Mesenchymal stem cell (in vitro differentiated cells and primary cell): ENCODE data around the gene C10orf105.

ENCODE experiments used
- DNase-seq: peaks from one replicate; pipeline ENCODE4 v3.0.0-alpha.2; 2013
- H2AFZ ChIP-seq: one replicate; pipeline ENCODE4 v1.6.1; 2013; ENCODE audit warnings: low read depth, mild to moderate bottlenecking, control low read depth, inconsistent platforms, low read length, moderate library complexity
- H2AK5ac ChIP-seq: 2 replicates; pipeline ENCODE4 v1.6.1; 2013; ENCODE audit warnings: low read length, moderate library complexity, mild to moderate bottlenecking, inconsistent platforms; ENCODE audit not compliant: severe bottlenecking
- H2BK120ac ChIP-seq: one replicate; pipeline ENCODE4 v1.6.1; 2013; ENCODE audit warnings: low read depth, mild to moderate bottlenecking, inconsistent platforms, low read length, moderate library complexity
- H2BK12ac ChIP-seq, 2 experiments: one replicate each; pipeline ENCODE4 v1.6.1; 2013; ENCODE audit warnings: inconsistent platforms in 2 of 2, low read length in 2 of 2, mild to moderate bottlenecking in 2 of 2, moderate library complexity in 2 of 2, control low read depth in 1 of 2
- H2BK15ac ChIP-seq: one replicate; pipeline ENCODE4 v1.6.1; 2013; ENCODE audit warnings: mild to moderate bottlenecking, low read depth, inconsistent platforms; ENCODE audit not compliant: poor library complexity, severe bottlenecking
- H2BK5ac ChIP-seq: 2 replicates; pipeline ENCODE4 v1.6.1; 2013; ENCODE audit warnings: low read depth, mild to moderate bottlenecking, low read length, control low read depth, inconsistent platforms; ENCODE audit not compliant: poor library complexity, severe bottlenecking
- H3K14ac ChIP-seq, 2 experiments: one replicate each; pipeline ENCODE4 v1.6.1; 2013; ENCODE audit warnings: inconsistent platforms in 2 of 2, low read length in 2 of 2, control low read depth in 1 of 2, mild to moderate bottlenecking in 1 of 2, moderate library complexity in 1 of 2
- H3K18ac ChIP-seq, 2 experiments: one replicate each; pipeline ENCODE4 v1.6.1; 2013; ENCODE audit warnings: inconsistent platforms in 2 of 2, low read length in 2 of 2, control low read depth in 1 of 2, low read depth in 1 of 2, mild to moderate bottlenecking in 1 of 2
- H3K23ac ChIP-seq, 2 experiments: one replicate each; pipeline ENCODE4 v1.6.1; 2013; ENCODE audit warnings: inconsistent platforms in 2 of 2, low read length in 2 of 2, mild to moderate bottlenecking in 2 of 2, moderate library complexity in 2 of 2, control low read depth in 1 of 2
- H3K27ac ChIP-seq: 2 replicates; pipeline ENCODE4 v1.5.1; 2013; ENCODE audit warnings: mild to moderate bottlenecking, moderate library complexity, low read length, control low read depth, inconsistent platforms; ENCODE audit not compliant: poor library complexity, severe bottlenecking
- H3K27me3 ChIP-seq, 2 experiments: 2 replicates each; pipeline versions ENCODE4 v1.6.1 to v1.7.0; 2013; ENCODE audit warnings: low read length in 2 of 2, mild to moderate bottlenecking in 2 of 2, moderate library complexity in 2 of 2, control low read depth in 1 of 2, inconsistent platforms in 1 of 2; ENCODE audit not compliant: control insufficient read depth in 1 of 2, insufficient read depth in 1 of 2
- H3K36me3 ChIP-seq, 2 experiments: 2 replicates each; pipeline versions ENCODE4 v1.6.1 to v1.7.0; 2013; ENCODE audit warnings: low read length in 2 of 2, control low read depth in 1 of 2, inconsistent platforms in 1 of 2, low read depth in 1 of 2, mild to moderate bottlenecking in 1 of 2; ENCODE audit not compliant: insufficient read depth in 2 of 2, control insufficient read depth in 1 of 2
- H3K4ac ChIP-seq, 2 experiments: one replicate each; pipeline ENCODE4 v1.6.1; 2013; ENCODE audit warnings: inconsistent platforms in 2 of 2, low read length in 2 of 2, mild to moderate bottlenecking in 2 of 2, moderate library complexity in 2 of 2, control low read depth in 1 of 2, low read depth in 1 of 2
- H3K4me1 ChIP-seq: 2 replicates; pipeline ENCODE4 v1.6.1; 2013; ENCODE audit warnings: low read depth, low read length, control low read depth; ENCODE audit not compliant: control insufficient read depth, insufficient read depth
- H3K4me2 ChIP-seq: 2 replicates; pipeline ENCODE4 v1.6.1; 2013; ENCODE audit warnings: low read length, mild to moderate bottlenecking, inconsistent platforms; ENCODE audit not compliant: poor library complexity, severe bottlenecking
- H3K4me3 ChIP-seq, 2 experiments: 2 replicates each; pipeline versions ENCODE4 v1.5.1 to v1.7.0; 2013; ENCODE audit warnings: low read length in 2 of 2, mild to moderate bottlenecking in 2 of 2, control low read depth in 1 of 2, low read depth in 1 of 2; ENCODE audit not compliant: insufficient read depth in 1 of 2
- H3K79me1 ChIP-seq: replicated peaks from 2 replicates; pipeline ENCODE4 v1.6.1; 2013; ENCODE audit warnings: mild to moderate bottlenecking, control low read depth, low read length, inconsistent platforms; ENCODE audit not compliant: poor library complexity, severe bottlenecking
- H3K9ac ChIP-seq: 2 replicates; pipeline ENCODE4 v1.7.0; 2013; ENCODE audit warnings: mild to moderate bottlenecking, low read length, moderate library complexity
- H3K9me3 ChIP-seq: 2 replicates; pipeline ENCODE4 v1.7.0; 2013; ENCODE audit warnings: mild to moderate bottlenecking, low read length; ENCODE audit not compliant: control insufficient read depth
- H4K8ac ChIP-seq: one replicate; pipeline ENCODE4 v1.6.1; 2013; ENCODE audit warnings: inconsistent platforms, mild to moderate bottlenecking, low read length, moderate library complexity
- H4K91ac ChIP-seq: one replicate; pipeline ENCODE4 v1.6.1; 2013; ENCODE audit warnings: mild to moderate bottlenecking, low read length, inconsistent platforms
- WGBS: methylation state at CpG from one replicate; pipeline ENCODE4 v1.1.7; 2013; ENCODE audit warnings: mixed read lengths; 5-methylcytosine and 5-hydroxymethylcytosine counted together

C10orf105 gene

DNA sequence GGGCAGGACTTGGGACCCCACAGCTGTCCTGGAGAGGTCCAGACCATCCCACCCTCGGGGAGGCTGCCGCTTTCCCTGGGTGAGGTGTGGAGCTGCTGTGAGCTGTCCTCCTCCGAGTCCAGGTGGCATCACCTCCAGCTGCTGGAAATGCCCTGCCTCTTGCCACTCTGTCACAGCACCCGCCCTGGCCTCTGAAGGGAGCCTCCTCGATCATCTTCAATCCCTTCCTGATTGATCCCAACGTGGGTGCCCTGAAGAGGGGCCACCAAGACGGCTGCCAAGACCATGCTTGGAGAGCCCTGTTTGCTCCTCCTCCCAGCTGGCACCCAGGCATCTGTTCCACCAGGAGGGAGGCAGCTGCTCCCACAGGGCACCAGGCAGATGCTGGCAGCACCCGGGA is 4.6 kb downstream of the C10orf105 start:
- 90% methylated on average over 8 of the region's 8 CpGs for WGBS
- Histone ChIP-seq H3K27ac (no peak overlapping the region), H3K4ac (no peak overlapping the region), H3K36me3 (no peaks in the 10 kb centered on the region), H3K4me1 (peaks cover 5% of the 10 kb centered on the region), H3K9ac (peak overlapping the region; percentile 86), H4K91ac (no peak overlapping the region), H3K9me3 (no peaks in the 10 kb centered on the region), H3K14ac (no peak overlapping the region), H4K8ac (no peak overlapping the region), H2BK15ac (no peak overlapping the region), H2BK12ac (no peak overlapping the region), H3K27me3 (peaks cover 0 to 48% of the 10 kb centered on the region in 2 experiments), H2BK5ac (no peak overlapping the region), H3K18ac (no peak overlapping the region), H3K79me1 (no peaks in the 10 kb centered on the region), H3K23ac (peak overlapping the region in 1 of 2 experiments; percentile 70), H2BK120ac (no peak overlapping the region), H3K4me3 (no peak overlapping the region), H2AFZ (no peak overlapping the region), H2AK5ac (no peak overlapping the region), H3K4me2 (no peak overlapping the region)
- DNase-seq = no peak

DNA sequence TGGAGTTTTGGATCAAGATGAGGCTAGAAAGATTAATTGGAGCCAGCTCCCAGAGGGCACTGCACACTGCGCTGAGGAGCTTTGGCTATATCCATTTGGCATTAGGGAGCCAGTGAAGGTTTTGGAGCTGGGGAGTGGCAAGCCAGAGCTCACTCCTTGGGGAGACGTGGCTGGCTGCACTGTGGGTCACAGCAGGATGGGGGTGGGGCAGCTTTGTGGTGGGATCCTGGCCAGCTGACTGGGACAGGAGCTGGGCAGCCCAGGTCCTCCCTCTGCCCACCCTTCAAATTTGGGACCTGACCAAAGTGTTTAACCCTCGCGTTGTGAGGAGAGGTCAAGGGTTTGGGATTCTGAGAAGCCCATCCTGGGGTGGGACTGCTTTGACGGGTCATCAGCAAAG is 5.0 kb downstream of the C10orf105 start:
- Histone ChIP-seq H3K4ac (no peak overlapping the region), H2BK15ac (no peak overlapping the region), H3K14ac (no peak overlapping the region), H3K4me1 (peaks cover 5% of the 10 kb centered on the region), H4K8ac (no peak overlapping the region), H3K9me3 (no peaks in the 10 kb centered on the region), H3K36me3 (no peaks in the 10 kb centered on the region), H2BK12ac (no peak overlapping the region), H3K9ac (peak overlapping the region; percentile 86), H2AK5ac (no peak overlapping the region), H3K18ac (no peak overlapping the region), H3K4me3 (peak overlapping the region in 1 of 2 experiments; percentile 68), H3K79me1 (no peaks in the 10 kb centered on the region), H3K27me3 (peaks cover 0 to 48% of the 10 kb centered on the region in 2 experiments), H3K27ac (no peak overlapping the region), H3K4me2 (no peak overlapping the region), H2AFZ (no peak overlapping the region), H3K23ac (no peak overlapping the region), H2BK120ac (no peak overlapping the region), H2BK5ac (no peak overlapping the region), H4K91ac (no peak overlapping the region)
- WGBS = 67% methylated on average over 2 of the region's 5 CpGs
- DNase-seq = no peak

DNA sequence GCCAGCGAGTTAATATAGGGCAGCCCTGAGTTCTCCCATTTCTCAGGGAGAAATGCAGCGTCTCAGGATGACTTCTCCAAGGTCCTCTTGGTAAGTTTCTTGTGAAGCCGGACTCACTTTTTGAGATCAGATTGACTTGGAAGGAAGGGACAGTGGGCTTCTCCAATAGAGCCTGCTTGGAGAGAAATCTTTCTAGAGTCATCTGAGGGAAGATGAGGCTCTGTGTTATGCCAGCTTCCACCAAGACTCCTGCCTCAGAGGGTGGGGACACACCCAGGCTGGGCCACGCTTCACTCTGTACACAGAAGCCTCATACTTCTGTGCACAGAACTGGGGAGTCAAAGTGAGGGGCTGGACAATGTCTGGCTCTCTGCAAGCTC is 5.6 kb downstream of the C10orf105 start:
- peaks cover 0 to 47% of the 10 kb centered on the region in 2 experiments for H3K27me3 ChIP-seq
- peak overlapping the region in 1 of 2 experiments; percentile 14 for H3K14ac ChIP-seq
- peak overlapping the region in 1 of 2 experiments; percentile 68 for H3K4me3 ChIP-seq
- no peak overlapping the region for H3K27ac ChIP-seq
- no peak for DNase-seq
- H3K79me1 ChIP-seq = no peaks in the 10 kb centered on the region
- peaks cover 5% of the 10 kb centered on the region for H3K4me1 ChIP-seq
- no peak overlapping the region for H3K4ac ChIP-seq
- H3K23ac ChIP-seq = no peak overlapping the region
- no peak overlapping the region for H2AFZ ChIP-seq
- no peak overlapping the region for H2BK120ac ChIP-seq
- H2AK5ac ChIP-seq = no peak overlapping the region
- H3K4me2 ChIP-seq = no peak overlapping the region
- H2BK12ac ChIP-seq = no peak overlapping the region
- WGBS = 94% methylated on average over 4 of the region's 4 CpGs
- no peak overlapping the region for H2BK5ac ChIP-seq
- no peak overlapping the region for H2BK15ac ChIP-seq
- H4K91ac ChIP-seq = no peak overlapping the region
- H3K36me3 ChIP-seq = no peaks in the 10 kb centered on the region
- no peak overlapping the region for H3K18ac ChIP-seq
- H3K9ac ChIP-seq = peak overlapping the region; percentile 86
- H4K8ac ChIP-seq = no peak overlapping the region
- no peaks in the 10 kb centered on the region for H3K9me3 ChIP-seq

DNA sequence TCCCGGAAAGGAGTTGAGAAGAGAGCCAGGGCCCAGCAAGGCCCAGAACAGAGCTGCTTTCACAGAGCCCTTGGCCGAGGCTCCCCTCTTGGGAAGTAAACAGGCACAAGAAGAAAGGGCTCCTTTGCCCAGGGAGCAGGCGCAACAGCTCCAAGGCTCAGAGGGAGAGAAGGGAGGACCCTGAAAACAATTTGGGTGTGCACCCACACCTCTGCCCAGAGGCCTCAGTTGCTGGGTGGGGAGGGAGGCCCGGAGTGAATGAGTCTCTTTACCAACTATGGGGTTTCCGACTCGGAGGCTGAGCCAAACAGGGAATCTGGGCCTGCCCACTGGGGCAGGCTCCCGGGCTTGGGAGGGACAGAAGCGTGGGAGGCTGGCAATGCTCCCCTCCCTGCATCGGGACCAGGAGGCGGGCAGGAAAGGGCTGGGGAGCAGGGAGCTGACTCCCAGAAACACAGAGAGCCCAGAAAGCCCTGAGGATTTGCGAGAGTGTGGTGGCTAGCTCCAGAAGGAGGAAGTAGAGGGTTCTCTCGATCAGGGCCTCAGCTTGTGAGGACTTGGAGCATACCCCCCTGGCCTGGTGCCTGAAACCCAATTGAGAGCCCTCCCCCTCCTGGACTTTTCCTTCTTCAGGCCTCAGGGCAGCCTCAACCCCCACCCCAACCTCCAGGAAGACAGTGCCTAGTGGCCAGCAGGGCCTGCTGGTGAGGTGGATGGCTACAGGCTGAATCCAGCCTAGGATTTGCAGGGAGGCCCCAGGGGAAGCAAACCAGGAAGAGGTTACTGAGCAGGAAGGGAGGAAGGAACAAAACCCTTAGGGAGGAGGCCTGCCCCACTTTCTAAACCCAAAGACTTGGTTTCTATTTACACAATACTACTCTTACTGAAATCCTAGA is 6.2 kb downstream of the C10orf105 start:
- Histone ChIP-seq H3K4ac (no peak overlapping the region), H3K36me3 (no peaks in the 10 kb centered on the region), H3K27ac (no peak overlapping the region), H3K79me1 (no peaks in the 10 kb centered on the region), H2AK5ac (no peak overlapping the region), H3K23ac (no peak overlapping the region), H3K4me3 (peak overlapping the region in 1 of 2 experiments; percentile 68), H3K4me1 (peaks cover 5% of the 10 kb centered on the region), H3K14ac (peak overlapping the region in 1 of 2 experiments; percentile 39), H2BK120ac (no peak overlapping the region), H4K8ac (peak overlapping the region; percentile 33), H3K18ac (no peak overlapping the region), H3K9me3 (no peaks in the 10 kb centered on the region), H4K91ac (no peak overlapping the region), H3K9ac (peak overlapping the region; percentile 86), H2AFZ (no peak overlapping the region), H2BK5ac (no peak overlapping the region), H2BK12ac (no peak overlapping the region), H3K27me3 (peaks cover 4 to 52% of the 10 kb centered on the region in 2 experiments), H3K4me2 (no peak overlapping the region), H2BK15ac (no peak overlapping the region)
- WGBS = 89% methylated on average over 12 of the region's 12 CpGs
- peak; percentile 9 for DNase-seq
